ENCODE data around the gene KATNA1.

GRCh38 chr6:149600508-149600907, 48.0 kb downstream of the KATNA1 start:
- no peak for TF ChIP-seq POLR2A (IDR thresholded peaks at IDR 0.05)
- TF ChIP-seq, protein P1, sequence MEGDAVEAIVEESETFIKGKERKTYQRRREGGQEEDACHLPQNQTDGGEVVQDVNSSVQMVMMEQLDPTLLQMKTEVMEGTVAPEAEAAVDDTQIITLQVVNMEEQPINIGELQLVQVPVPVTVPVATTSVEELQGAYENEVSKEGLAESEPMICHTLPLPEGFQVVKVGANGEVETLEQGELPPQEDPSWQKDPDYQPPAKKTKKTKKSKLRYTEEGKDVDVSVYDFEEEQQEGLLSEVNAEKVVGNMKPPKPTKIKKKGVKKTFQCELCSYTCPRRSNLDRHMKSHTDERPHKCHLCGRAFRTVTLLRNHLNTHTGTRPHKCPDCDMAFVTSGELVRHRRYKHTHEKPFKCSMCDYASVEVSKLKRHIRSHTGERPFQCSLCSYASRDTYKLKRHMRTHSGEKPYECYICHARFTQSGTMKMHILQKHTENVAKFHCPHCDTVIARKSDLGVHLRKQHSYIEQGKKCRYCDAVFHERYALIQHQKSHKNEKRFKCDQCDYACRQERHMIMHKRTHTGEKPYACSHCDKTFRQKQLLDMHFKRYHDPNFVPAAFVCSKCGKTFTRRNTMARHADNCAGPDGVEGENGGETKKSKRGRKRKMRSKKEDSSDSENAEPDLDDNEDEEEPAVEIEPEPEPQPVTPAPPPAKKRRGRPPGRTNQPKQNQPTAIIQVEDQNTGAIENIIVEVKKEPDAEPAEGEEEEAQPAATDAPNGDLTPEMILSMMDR (IDR thresholded peaks at IDR 0.05) = no peak
- TF ChIP-seq POLR2AphosphoS5 (IDR thresholded peaks at IDR 0.05) = no peak
